SK-N-SH (cell line): Measurements from ENCODE around the gene MCM3AP. TPM values are rescaled to one million over a fixed set of nuclear protein-coding genes. Genes with fewer than 3 reads are reported as not detected.
"Not testable (repeated sequence)": the region's sequence is repeated elsewhere in the genome, so short reads cannot be mapped to it uniquely, and the experiment has no call there.

Experiments
- CTCF ChIA-PET: fragments of 300-600, 350-600 bp; formaldehyde crosslinking; extraction: SDS; loops from one replicate; lab custom pipeline; 2021; lab: Yijun Ruan, JAX
- POLR2A ChIA-PET: fragments of 350-600 bp; sonication (Branson Sonifier 250); formaldehyde crosslinking; extraction: SDS; loops from one replicate; lab custom pipeline; 2020; ENCODE audit warnings: antibody characterized with exemption, inconsistent platforms; lab: Yijun Ruan, JAX
- DNase-seq: peaks from one replicate; pipeline ENCODE4 v3.0.0; 2012
- H2AFZ ChIP-seq: fragments of 200-600 bp; sonication (generic); 2 replicates; pipeline ENCODE4 v1.8.1; 2016; ENCODE audit warnings: antibody characterized with exemption, mild to moderate bottlenecking, low read depth
- H3F3A ChIP-seq: fragments of 200-600 bp; sonication (generic); replicated peaks from 2 replicates; pipeline ENCODE3; 2016; ENCODE audit warnings: antibody characterized with exemption, mild to moderate bottlenecking; ENCODE audit not compliant: insufficient read depth
- H3K27ac ChIP-seq, 2 experiments: fragments of 200-500 bp in 1 of 2; fragments of 200-600 bp in 1 of 2; sonication (Bioruptor generic) in 1 of 2; sonication (generic), shearing (Covaris generic) in 1 of 2; 2 replicates each; pipeline versions ENCODE4 v1.5.1 to v1.6.1; 2014 to 2016; ENCODE audit warnings: low read depth in 2 of 2, inconsistent platforms in 1 of 2, low read length in 1 of 2, mild to moderate bottlenecking in 1 of 2, mixed read lengths in 1 of 2
- H3K27me3 ChIP-seq: fragments of 200-600 bp; sonication (generic), shearing (Covaris generic); 2 replicates; pipeline ENCODE4 v1.6.1; 2016; ENCODE audit warnings: mixed run types; ENCODE audit not compliant: insufficient read depth
- H3K36me3 ChIP-seq, 2 experiments: fragments of 200-500 bp in 1 of 2; fragments of 200-600 bp in 1 of 2; sonication (Bioruptor generic) in 1 of 2; sonication (generic) in 1 of 2; replicated peaks in 1 of 2; 2 replicates each; pipeline versions ENCODE3 to v1.5.1; 2014 to 2016; ENCODE audit warnings: low read length in 1 of 2, mild to moderate bottlenecking in 1 of 2; ENCODE audit not compliant: insufficient read depth in 2 of 2, control insufficient read depth in 1 of 2
- H3K4me1 ChIP-seq, 2 experiments: fragments of 200-500 bp in 1 of 2; fragments of 200-600 bp in 1 of 2; sonication (Bioruptor generic) in 1 of 2; sonication (generic), shearing (Covaris generic) in 1 of 2; 2 replicates each; pipeline versions ENCODE4 v1.5.1 to v1.6.1; 2014 to 2016; ENCODE audit warnings: low read depth in 1 of 2, low read length in 1 of 2, mixed run types in 1 of 2; ENCODE audit not compliant: insufficient read depth in 2 of 2, control insufficient read depth in 1 of 2
- H3K4me2 ChIP-seq: fragments of 200-600 bp; sonication (generic), shearing (Covaris generic); 2 replicates; pipeline ENCODE4 v1.6.1; 2017; ENCODE audit warnings: mixed run types
- H3K4me3 ChIP-seq, 2 experiments: fragments of 200-500 bp in 1 of 2; fragments of 200-600 bp in 1 of 2; sonication (Bioruptor generic) in 1 of 2; sonication (generic), shearing (Covaris generic) in 1 of 2; 2 replicates each; pipeline versions ENCODE4 v1.5.1 to v1.8.1; 2014 to 2016; ENCODE audit warnings: low read depth in 2 of 2, inconsistent platforms in 1 of 2, low read length in 1 of 2, mild to moderate bottlenecking in 1 of 2, mixed read lengths in 1 of 2, moderate library complexity in 1 of 2
- H3K79me2 ChIP-seq: fragments of 200-600 bp; sonication (generic); 2 replicates; pipeline ENCODE4 v1.8.1; 2017; ENCODE audit warnings: mild to moderate bottlenecking; ENCODE audit not compliant: insufficient read depth
- H3K9ac ChIP-seq: fragments of 200-600 bp; sonication (generic); 2 replicates; pipeline ENCODE4 v1.6.1; 2017; ENCODE audit warnings: mixed run types
- H3K9me2 ChIP-seq: fragments of 200-600 bp; sonication (generic); 2 replicates; pipeline ENCODE4 v1.6.1; 2017; ENCODE audit warnings: mixed run types
- H3K9me3 ChIP-seq: fragments of 200-600 bp; sonication (generic); 2 replicates; pipeline ENCODE4 v1.6.1; 2017; ENCODE audit warnings: mixed run types, mild to moderate bottlenecking, moderate library complexity
- H4K20me1 ChIP-seq: fragments of 200-600 bp; sonication (generic); 2 replicates; pipeline ENCODE4 v1.6.1; 2017; ENCODE audit warnings: mild to moderate bottlenecking, mixed run types; ENCODE audit not compliant: insufficient read depth
- CHD2 ChIP-seq: fragments of 150-350 bp; IDR thresholded peaks from 2 replicates; pipeline ENCODE4 v1.6.1; 2018; ENCODE audit warnings: low read length; ENCODE audit not compliant: partially characterized antibody
- ELF1 ChIP-seq: IDR thresholded peaks from 2 replicates; pipeline ENCODE4 v1.4.0; 2012
- EP300 ChIP-seq, 2 experiments: IDR thresholded peaks; 2 replicates each; pipeline versions ENCODE4 v1.4.0 to v1.6.1; 2012; ENCODE audit warnings: borderline replicate concordance in 1 of 2, low read depth in 1 of 2, low read length in 1 of 2
- FOXM1 ChIP-seq: IDR thresholded peaks from 2 replicates; pipeline ENCODE4 v1.4.0; 2012; ENCODE audit warnings: low read depth, mild to moderate bottlenecking
- GABPA ChIP-seq: IDR thresholded peaks from 2 replicates; pipeline ENCODE4 v1.4.0; 2012; ENCODE audit warnings: low read depth, mild to moderate bottlenecking
- JUND ChIP-seq: IDR thresholded peaks from 2 replicates; pipeline ENCODE4 v1.4.0; 2012
- MXI1 ChIP-seq: IDR thresholded peaks from 2 replicates; pipeline ENCODE4 v1.6.1; 2012; ENCODE audit warnings: mild to moderate bottlenecking, low read depth, low read length, improper control_type of control experiment
- NRF1 ChIP-seq: IDR thresholded peaks from 2 replicates; pipeline ENCODE4 v1.6.1; 2012; ENCODE audit warnings: low read depth, mild to moderate bottlenecking, low read length
- POLR2AphosphoS5 ChIP-seq: IDR thresholded peaks from 2 replicates; pipeline ENCODE4 v1.6.1; 2012; ENCODE audit warnings: low read depth, low read length
- RCOR1 ChIP-seq: fragments of 150-350 bp; IDR thresholded peaks from 2 replicates; pipeline ENCODE4 v1.6.1; 2017; ENCODE audit warnings: antibody characterized with exemption, low read length
- REST ChIP-seq: IDR thresholded peaks from 2 replicates; pipeline ENCODE4 v1.6.1; 2012; ENCODE audit warnings: mild to moderate bottlenecking, low read depth, low read length, moderate library complexity
- RXRA ChIP-seq: IDR thresholded peaks from 2 replicates; pipeline ENCODE4 v1.4.0; 2012; ENCODE audit warnings: low read depth, mild to moderate bottlenecking, borderline replicate concordance
- SMC3 ChIP-seq: IDR thresholded peaks from 2 replicates; pipeline ENCODE4 v1.6.1; 2012; ENCODE audit warnings: low read depth, low read length, improper control_type of control experiment
- WGBS: methylation state at CpG from one replicate; pipeline ENCODE4 v1.1.6; 2017; ENCODE audit warnings: low lambda C conversion rate; 5-methylcytosine and 5-hydroxymethylcytosine counted together
- polyA plus RNA-seq, 3 experiments: library from polyadenylated mRNA; depleted of rRNA; stranded (reverse); fragments of >200 nt; gene quantifications; 2 replicates each; pipeline ENCODE4 v1.2.3, GENCODE V29; 2012
- TF ChIP-seq, protein P1 (sequence below): fragments of 200-600 bp; sonication (generic); IDR thresholded peaks from 2 replicates; pipeline ENCODE4 v1.6.1; 2017; ENCODE audit warnings: antibody characterized with exemption, mild to moderate bottlenecking, moderate library complexity
- TF ChIP-seq, protein P2 (sequence below): IDR thresholded peaks from 2 replicates; pipeline ENCODE4; 2012

The MCM3AP gene
- polyA plus RNA-seq, 1 of the 3 experiments (the other 2 are of a cell fraction), result 42.9 TPM

- H3K36me3 ChIP-seq, result peaks cover 83 to 89% of the 10 kb centered on the region in 2 experiments
- H3F3A ChIP-seq, H3K9me3 ChIP-seq, H3K4me1 ChIP-seq, H2AFZ ChIP-seq, H3K27ac ChIP-seq, DNase-seq, H3K27me3 ChIP-seq, H3K4me2 ChIP-seq, H4K20me1 ChIP-seq, POLR2A ChIA-PET, H3K4me3 ChIP-seq, H3K9me2 ChIP-seq, H3K9ac ChIP-seq, H3K79me2 ChIP-seq: not testable (repeated sequence)
- 93% methylated on average over 1 of the region's 1 CpG for WGBS
- CTCF ChIA-PET, result interaction anchor here (1.1 to 1.5 kb wide), 3 partner anchors 10 to 98 kb away, joined by 3 to 6 read pairs (median 3); no protein-coding TSS in a partner anchor
These were observed 43.8 kb downstream of the MCM3AP start for GRCh38 chr21:46241577-46241976.

DNA sequence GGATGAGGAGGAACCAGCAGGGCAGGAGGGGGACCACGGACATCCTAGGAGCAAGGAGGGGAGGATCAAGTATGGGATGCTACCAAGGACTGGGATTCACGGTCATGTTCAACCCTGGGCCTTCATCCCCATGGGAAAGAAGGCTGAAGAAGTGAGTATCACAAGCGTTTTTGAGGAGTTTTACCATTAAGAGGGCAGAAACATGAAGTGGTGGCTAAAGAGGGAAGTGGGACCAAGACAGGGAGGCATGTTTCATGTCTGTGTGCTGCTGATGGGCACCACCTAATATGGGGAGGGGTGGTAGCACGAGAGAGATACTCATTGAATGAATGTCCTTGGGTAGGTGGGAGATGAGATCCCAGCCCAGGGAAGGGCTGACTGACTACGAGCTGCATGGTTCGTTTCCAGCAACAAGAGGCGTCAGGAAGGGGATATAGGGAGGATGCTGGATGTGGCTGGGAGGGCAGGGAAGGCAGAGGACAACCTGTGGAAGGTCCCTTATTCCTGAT lies 45.5 kb downstream of the MCM3AP start:
- H3K27me3 ChIP-seq, result no peaks in the 10 kb centered on the region
- H2AFZ ChIP-seq, result no peak overlapping the region
- no peak overlapping the region for H3K4me2 ChIP-seq
- H3K79me2 ChIP-seq, result no peaks in the 10 kb centered on the region
- no peak overlapping the region for H3K9ac ChIP-seq
- H3K36me3 ChIP-seq, result peaks cover 84 to 90% of the 10 kb centered on the region in 2 experiments
- no peaks in the 10 kb centered on the region for H3K9me2 ChIP-seq
- peaks cover 0 to 10% of the 10 kb centered on the region in 2 experiments; a peak in 1 of 4 replicates for H3K4me1 ChIP-seq
- CTCF ChIA-PET, result interaction anchor here (0.6 to 1.4 kb wide), 4 partner anchors 10 to 29 kb away, joined by 3 to 7 read pairs (median 4); partner anchors contain the start of gene LSS
- H4K20me1 ChIP-seq, result no peaks in the 10 kb centered on the region
- no peaks in the 10 kb centered on the region for H3K9me3 ChIP-seq
- POLR2A ChIA-PET, result interaction anchor here (1.2 kb wide), 1 partner anchor 11 kb away, joined by 3 read pairs; no protein-coding TSS in a partner anchor
- H3F3A ChIP-seq, result peaks cover 7% of the 10 kb centered on the region
- H3K27ac ChIP-seq, result no peak overlapping the region
- TF ChIP-seq, protein P1, sequence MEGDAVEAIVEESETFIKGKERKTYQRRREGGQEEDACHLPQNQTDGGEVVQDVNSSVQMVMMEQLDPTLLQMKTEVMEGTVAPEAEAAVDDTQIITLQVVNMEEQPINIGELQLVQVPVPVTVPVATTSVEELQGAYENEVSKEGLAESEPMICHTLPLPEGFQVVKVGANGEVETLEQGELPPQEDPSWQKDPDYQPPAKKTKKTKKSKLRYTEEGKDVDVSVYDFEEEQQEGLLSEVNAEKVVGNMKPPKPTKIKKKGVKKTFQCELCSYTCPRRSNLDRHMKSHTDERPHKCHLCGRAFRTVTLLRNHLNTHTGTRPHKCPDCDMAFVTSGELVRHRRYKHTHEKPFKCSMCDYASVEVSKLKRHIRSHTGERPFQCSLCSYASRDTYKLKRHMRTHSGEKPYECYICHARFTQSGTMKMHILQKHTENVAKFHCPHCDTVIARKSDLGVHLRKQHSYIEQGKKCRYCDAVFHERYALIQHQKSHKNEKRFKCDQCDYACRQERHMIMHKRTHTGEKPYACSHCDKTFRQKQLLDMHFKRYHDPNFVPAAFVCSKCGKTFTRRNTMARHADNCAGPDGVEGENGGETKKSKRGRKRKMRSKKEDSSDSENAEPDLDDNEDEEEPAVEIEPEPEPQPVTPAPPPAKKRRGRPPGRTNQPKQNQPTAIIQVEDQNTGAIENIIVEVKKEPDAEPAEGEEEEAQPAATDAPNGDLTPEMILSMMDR, result no peak
- TF ChIP-seq RCOR1 (no peak), NRF1 (no peak), CHD2 (no peak), GABPA (no peak), ELF1 (no peak), JUND (no peak), POLR2AphosphoS5 (no peak), REST (no peak), SMC3 (no peak), EP300 (IDR thresholded peaks at IDR 0.05; ENCODE audit: borderline replicate concordance in 1 of 2, low read depth in 1 of 2, low read length in 1 of 2) (no peak), FOXM1 (no peak), MXI1 (no peak), RXRA (no peak)
- TF ChIP-seq, protein P2, sequence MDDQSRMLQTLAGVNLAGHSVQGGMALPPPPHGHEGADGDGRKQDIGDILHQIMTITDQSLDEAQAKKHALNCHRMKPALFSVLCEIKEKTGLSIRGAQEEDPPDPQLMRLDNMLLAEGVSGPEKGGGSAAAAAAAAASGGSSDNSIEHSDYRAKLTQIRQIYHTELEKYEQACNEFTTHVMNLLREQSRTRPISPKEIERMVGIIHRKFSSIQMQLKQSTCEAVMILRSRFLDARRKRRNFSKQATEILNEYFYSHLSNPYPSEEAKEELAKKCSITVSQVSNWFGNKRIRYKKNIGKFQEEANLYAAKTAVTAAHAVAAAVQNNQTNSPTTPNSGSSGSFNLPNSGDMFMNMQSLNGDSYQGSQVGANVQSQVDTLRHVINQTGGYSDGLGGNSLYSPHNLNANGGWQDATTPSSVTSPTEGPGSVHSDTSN, result no peak
- no peak for DNase-seq
- WGBS, result 97% methylated on average over 7 of the region's 7 CpGs
- H3K4me3 ChIP-seq, result no peak overlapping the region
